K562 (cell line): ENCODE results near the gene CNOT4. TPM values are rescaled to one million over a fixed set of nuclear protein-coding genes. Genes with fewer than 3 reads are reported as not detected.

Experiments
- ATAC-seq: fragments of 200-7000 bp; cut with Tn5 transposase; 3 replicates; pipeline ENCODE4 v1.9.1; 2020; ENCODE audit warnings: moderate library complexity
- BruUV-seq: library from RNA; stranded (reverse); fragments of 400-500 nt; replicated peaks from 2 replicates; lab custom pipeline; 2021; lab: Mats Ljungman, UMichigan
- CTCF ChIA-PET: fragments of 300-600 bp; formaldehyde crosslinking; extraction: SDS; loops from one replicate; lab custom pipeline; 2021; ENCODE audit warnings: low intra/inter-chr PET ratio; lab: Yijun Ruan, JAX
- POLR2A ChIA-PET: fragments of 300-600, 350-650 bp; sonication (Branson Sonifier 250); formaldehyde crosslinking; extraction: SDS; loops from one replicate; lab custom pipeline; 2021; ENCODE audit warnings: antibody characterized with exemption, inconsistent platforms; lab: Yijun Ruan, JAX
- DNase-seq, 4 experiments: peaks; one replicate each; pipeline versions ENCODE4 v3.0.0 to v3.0.0-alpha.2; 2011 to 2018; ENCODE audit warnings: low spot score in 3 of 4, mixed read lengths in 3 of 4; ENCODE audit errors: extremely low read depth in 1 of 4
- FAIRE-seq: peaks from 2 replicates; lab custom pipeline; 2011; peaks lifted over from hg19 to GRCh38; lab: Jason Lieb, UNC
- H2AFZ ChIP-seq: 2 replicates; pipeline ENCODE4 v1.6.0; 2011; ENCODE audit warnings: low read depth, low read length, control low read depth, inconsistent platforms
- H3K27ac ChIP-seq: fragments of 200-600 bp; 3 replicates; pipeline ENCODE4 v1.8.0; 2011; ENCODE audit warnings: low read depth, mild to moderate bottlenecking, control low read depth, inconsistent platforms, low read length, moderate library complexity, mixed read lengths; ENCODE audit errors: extremely low read depth
- H3K27me3 ChIP-seq, 2 experiments: fragments of 300-600 bp in 1 of 2; 2 replicates in 1 of 2; 3 replicates in 1 of 2; pipeline versions ENCODE4 v1.6.0 to v1.8.0; 2011; ENCODE audit warnings: inconsistent platforms in 2 of 2, low read length in 2 of 2, mild to moderate bottlenecking in 1 of 2, mixed read lengths in 1 of 2, moderate library complexity in 1 of 2; ENCODE audit not compliant: control insufficient read depth in 2 of 2, insufficient read depth in 2 of 2
- H3K36me3 ChIP-seq: fragments of 300-600 bp; 3 replicates; pipeline ENCODE4 v1.8.0; 2011; ENCODE audit warnings: mild to moderate bottlenecking, low read length, inconsistent platforms; ENCODE audit not compliant: control insufficient read depth, insufficient read depth
- H3K4me1 ChIP-seq, 2 experiments: fragments of 200-600 bp in 1 of 2; replicated peaks in 1 of 2; 2 replicates in 1 of 2; 3 replicates in 1 of 2; pipeline versions ENCODE4 v1.5.1 to v1.8.0; 2011; ENCODE audit warnings: inconsistent platforms in 2 of 2, low read length in 2 of 2, mild to moderate bottlenecking in 1 of 2, mixed read lengths in 1 of 2, moderate library complexity in 1 of 2; ENCODE audit not compliant: control insufficient read depth in 2 of 2, insufficient read depth in 2 of 2
- H3K4me2 ChIP-seq: 2 replicates; pipeline ENCODE4 v1.6.1; 2011; ENCODE audit warnings: low read length, control low read depth, inconsistent platforms, mixed read lengths; ENCODE audit not compliant: insufficient read depth
- H3K4me3 ChIP-seq: fragments of 200-600 bp; sonication (generic), shearing (Covaris generic); 2 replicates; pipeline ENCODE4 v1.5.1; 2016; ENCODE audit warnings: control low read depth, inconsistent platforms
- H3K79me2 ChIP-seq: fragments of 200-600 bp; 3 replicates; pipeline ENCODE4 v1.8.0; 2011; ENCODE audit warnings: low read length, inconsistent platforms; ENCODE audit not compliant: control insufficient read depth, insufficient read depth
- H3K9ac ChIP-seq, 2 experiments: 2 replicates each; pipeline versions ENCODE4 v1.6.0 to v1.6.1; 2011; ENCODE audit warnings: low read depth in 2 of 2, low read length in 2 of 2, control low read depth in 1 of 2, inconsistent platforms in 1 of 2, mild to moderate bottlenecking in 1 of 2, mixed read lengths in 1 of 2; ENCODE audit not compliant: insufficient read depth in 1 of 2
- H3K9me1 ChIP-seq: one replicate; pipeline ENCODE4 v1.6.0; 2011; ENCODE audit warnings: inconsistent platforms, mild to moderate bottlenecking, low read length, moderate library complexity; ENCODE audit not compliant: control insufficient read depth, insufficient read depth
- H3K9me3 ChIP-seq: replicated peaks from 2 replicates; pipeline ENCODE4 v1.5.1; 2011; ENCODE audit warnings: low read depth, low read length, inconsistent platforms; ENCODE audit not compliant: control insufficient read depth, insufficient read depth
- H4K20me1 ChIP-seq: replicated peaks from 2 replicates; pipeline ENCODE4 v1.6.1; 2011; ENCODE audit warnings: low read length, inconsistent platforms, mixed read lengths; ENCODE audit not compliant: control insufficient read depth, insufficient read depth
- CEBPG ChIP-seq, 3 experiments: fragments of 200-800 bp in 1 of 3; sonication (Bioruptor generic) in 1 of 3; sonication (generic) in 1 of 3; formaldehyde crosslinking in 1 of 3; IDR thresholded peaks in 2 of 3; conservative IDR thresholded peaks in 1 of 3; 2 replicates each; pipeline versions ENCODE4 v1.6.1 to v1.8.0; 2016 to 2022; ENCODE audit warnings: missing compliant biosample characterization in 2 of 3, missing genetic modification characterization in 2 of 3, mild to moderate bottlenecking in 1 of 3, missing genetic modification reagents in 1 of 3
- EHMT2 ChIP-seq: fragments of 450-650 bp; IDR thresholded peaks from 2 replicates; pipeline ENCODE4 v1.6.1; 2018; ENCODE audit warnings: antibody characterized with exemption
- FOSL1 ChIP-seq: fragments of 200-800 bp; sonication (Bioruptor generic); conservative IDR thresholded peaks from 2 replicates; pipeline ENCODE4 v1.6.1; 2016; ENCODE audit warnings: missing genetic modification characterization, missing compliant biosample characterization
- GTF2A2 ChIP-seq: IDR thresholded peaks from 2 replicates; pipeline ENCODE4 v1.6.1; 2016; ENCODE audit warnings: mild to moderate bottlenecking, missing genetic modification characterization, missing compliant biosample characterization
- JUND ChIP-seq, 2 experiments: IDR thresholded peaks; 2 replicates in 1 of 2; 3 replicates in 1 of 2; pipeline ENCODE4 v1.6.1; 2011; ENCODE audit warnings: borderline replicate concordance in 2 of 2, low read depth in 2 of 2, low read length in 2 of 2, improper control_type of control experiment in 1 of 2, missing biosample characterization in 1 of 2, missing genetic modification characterization in 1 of 2, missing genetic modification reagents in 1 of 2
- KDM2B ChIP-seq: fragments of 250-450 bp; sonication (Bioruptor Pico); IDR thresholded peaks from 2 replicates; pipeline ENCODE4 v1.8.0; 2021; ENCODE audit warnings: mild to moderate bottlenecking, moderate library complexity
- MIER1 ChIP-seq: fragments of 450-650 bp; IDR thresholded peaks from 2 replicates; pipeline ENCODE4 v1.6.1; 2016; ENCODE audit warnings: antibody characterized with exemption, mild to moderate bottlenecking, low read depth
- PCBP2 ChIP-seq: fragments of 200-400 bp; formaldehyde crosslinking; IDR thresholded peaks from 2 replicates; pipeline ENCODE4 v1.6.1; 2018; ENCODE audit warnings: low read length, low read depth, mild to moderate bottlenecking, moderate library complexity; ENCODE audit not compliant: poor library complexity, severe bottlenecking
- PURB ChIP-seq: sonication (generic); formaldehyde crosslinking; IDR thresholded peaks from 2 replicates; pipeline ENCODE4 v1.9.0; 2021; ENCODE audit warnings: low read depth, mild to moderate bottlenecking, missing genetic modification reagents
- TFAM ChIP-seq: fragments of 250-450 bp; sonication (Bioruptor Pico); conservative IDR thresholded peaks from 2 replicates; pipeline ENCODE4 v1.5.0; 2021; ENCODE audit warnings: mild to moderate bottlenecking, moderate library complexity
- ZNF143 ChIP-seq: sonication (generic); formaldehyde crosslinking; IDR thresholded peaks from 2 replicates; pipeline ENCODE4 v1.9.0; 2022; ENCODE audit warnings: mild to moderate bottlenecking, missing genetic modification reagents
- in situ Hi-C: fragments of 300-500 bp; cut with MboI; formaldehyde crosslinking; loops from 4 replicates; pipeline ENCODE4 v1.15.0; 2018; ENCODE audit warnings: inconsistent platforms, mixed read lengths
- intact Hi-C: fragments of 100-400 bp; cut with micrococcal nuclease; formaldehyde crosslinking; loops from 2 replicates; pipeline ENCODE4 v1.14.2; 2022
- polyA plus RNA-seq, 8 experiments: library from polyadenylated mRNA; depleted of rRNA in 4 of 8; stranded (reverse) in 5 of 8; unstranded in 3 of 8; fragments of >200 nt; fragmentation: Nextera tagmentation in 2 of 8; fragmentation: Illumina TruSeq in 1 of 8; extraction: Ambion mirVana in 2 of 8; extraction: Trizol in 1 of 8; gene quantifications; 2 replicates each; pipeline versions ENCODE4 v1.2.1 to v1.2.3, GENCODE V29; 2011 to 2014; ENCODE audit warnings: inconsistent platforms in 1 of 8, missing spikeins in 1 of 8
- total RNA-seq, 7 experiments: library from RNA; depleted of rRNA in 6 of 7; stranded (reverse); fragments of >200 nt in 6 of 7; fragmentation: Illumina TruSeq in 2 of 7; extraction: Trizol in 2 of 7; gene quantifications; 2 replicates each; pipeline versions ENCODE4 v1.2.1 to v1.2.3, GENCODE V29; 2011 to 2021; ENCODE audit warnings: low replicate concordance in 1 of 7
- TF ChIP-seq, protein P1 (sequence below): sonication (generic); IDR thresholded peaks from 2 replicates; pipeline ENCODE4 v1.6.1; 2016
- TF ChIP-seq, protein P2 (sequence below), 2 experiments: fragments of 450-650 bp; formaldehyde crosslinking in 1 of 2; IDR thresholded peaks; 2 replicates each; pipeline versions ENCODE4 v1.4.0 to v1.6.1; 2014 to 2020; ENCODE audit warnings: mild to moderate bottlenecking in 2 of 2, borderline replicate concordance in 1 of 2, low read depth in 1 of 2

CNOT4 gene
- total and polyA plus RNA-seq, 9 of the 15 experiments (the other 6 are each of a cell fraction or from before 2014, with no cell fraction given) = 8.6 to 24.1 (median 15.4) TPM

DNA sequence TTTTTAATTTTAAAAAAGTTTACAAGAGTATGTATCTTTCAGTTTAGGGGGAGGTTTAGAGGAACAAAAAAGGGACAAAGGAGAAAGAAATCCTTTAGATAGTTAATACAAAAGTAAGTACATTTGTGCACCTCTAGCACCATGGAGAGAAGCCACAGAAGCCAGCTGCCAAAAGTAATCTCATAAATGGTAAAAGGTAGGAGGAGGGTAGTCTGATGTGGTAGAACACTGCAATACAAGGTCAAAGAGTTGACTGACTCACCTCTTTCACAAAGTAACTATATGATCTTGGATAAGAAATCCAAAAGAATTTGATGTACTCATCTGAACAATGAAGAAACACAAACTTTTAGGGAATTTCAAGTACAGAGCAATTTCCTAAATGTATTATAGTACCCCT lies 68.1 kb downstream of the CNOT4 start:
- H3K27me3 ChIP-seq = no peaks in the 10 kb centered on the region
- H3K36me3 ChIP-seq = peaks cover 7% of the 10 kb centered on the region; the same call in 1 of the 3 replicates
- no TSS peak for BruUV-seq
- ChIA-PET CTCF (no interaction called here), POLR2A (interaction anchor here (0.6 to 1.0 kb wide), 2 partner anchors 18 to 26 kb away, joined by 3 to 4 read pairs; no protein-coding TSS in a partner anchor)
- intact Hi-C loops = no loop called here
- H3K9me3 ChIP-seq = no peaks in the 10 kb centered on the region
- peak in 1 of 4 experiments; percentile 28 for DNase-seq
- peak; percentile 67 for ATAC-seq
- H3K4me1 ChIP-seq = no peaks in the 10 kb centered on the region
- H3K9ac ChIP-seq = no peak overlapping the region
- H3K79me2 ChIP-seq = peaks cover 6% of the 10 kb centered on the region; the same call in 2 of the 3 replicates
- no peak overlapping the region for H3K27ac ChIP-seq
- no peak overlapping the region for H3K4me3 ChIP-seq
- H3K4me2 ChIP-seq = no peak overlapping the region
- in situ Hi-C loops = no loop called here
- no peak overlapping the region for H2AFZ ChIP-seq
- no peaks in the 10 kb centered on the region for H4K20me1 ChIP-seq
- FAIRE-seq = no peak
- H3K9me1 ChIP-seq = no peaks in the 10 kb centered on the region
- TF ChIP-seq, protein P1, sequence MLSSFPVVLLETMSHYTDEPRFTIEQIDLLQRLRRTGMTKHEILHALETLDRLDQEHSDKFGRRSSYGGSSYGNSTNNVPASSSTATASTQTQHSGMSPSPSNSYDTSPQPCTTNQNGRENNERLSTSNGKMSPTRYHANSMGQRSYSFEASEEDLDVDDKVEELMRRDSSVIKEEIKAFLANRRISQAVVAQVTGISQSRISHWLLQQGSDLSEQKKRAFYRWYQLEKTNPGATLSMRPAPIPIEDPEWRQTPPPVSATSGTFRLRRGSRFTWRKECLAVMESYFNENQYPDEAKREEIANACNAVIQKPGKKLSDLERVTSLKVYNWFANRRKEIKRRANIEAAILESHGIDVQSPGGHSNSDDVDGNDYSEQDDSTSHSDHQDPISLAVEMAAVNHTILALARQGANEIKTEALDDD = peak; percentile 44; the same call in 1 of the 2 replicates
- no peak for TF ChIP-seq ZNF143
- no peak for TF ChIP-seq TFAM (CRISPR knock-in tag)
- peak; percentile 56; the same call in 1 of the 2 replicates for TF ChIP-seq FOSL1 (tag)
- no peak for TF ChIP-seq PURB
- no peak for TF ChIP-seq CEBPG (CRISPR knock-in tag; IDR thresholded peaks at IDR 0.05)
- peak in 1 of 2 experiments; percentile 43; a peak in 1 of 4 replicates for TF ChIP-seq CEBPG (tag; conservative IDR thresholded peaks at IDR 0.05 in 1 of 2, IDR thresholded peaks at IDR 0.05 in 1 of 2)
- no peak for TF ChIP-seq KDM2B (CRISPR knock-in tag)
- TF ChIP-seq MIER1 = peak; percentile 76
- peak; percentile 94 for TF ChIP-seq EHMT2
- TF ChIP-seq, protein P2, sequence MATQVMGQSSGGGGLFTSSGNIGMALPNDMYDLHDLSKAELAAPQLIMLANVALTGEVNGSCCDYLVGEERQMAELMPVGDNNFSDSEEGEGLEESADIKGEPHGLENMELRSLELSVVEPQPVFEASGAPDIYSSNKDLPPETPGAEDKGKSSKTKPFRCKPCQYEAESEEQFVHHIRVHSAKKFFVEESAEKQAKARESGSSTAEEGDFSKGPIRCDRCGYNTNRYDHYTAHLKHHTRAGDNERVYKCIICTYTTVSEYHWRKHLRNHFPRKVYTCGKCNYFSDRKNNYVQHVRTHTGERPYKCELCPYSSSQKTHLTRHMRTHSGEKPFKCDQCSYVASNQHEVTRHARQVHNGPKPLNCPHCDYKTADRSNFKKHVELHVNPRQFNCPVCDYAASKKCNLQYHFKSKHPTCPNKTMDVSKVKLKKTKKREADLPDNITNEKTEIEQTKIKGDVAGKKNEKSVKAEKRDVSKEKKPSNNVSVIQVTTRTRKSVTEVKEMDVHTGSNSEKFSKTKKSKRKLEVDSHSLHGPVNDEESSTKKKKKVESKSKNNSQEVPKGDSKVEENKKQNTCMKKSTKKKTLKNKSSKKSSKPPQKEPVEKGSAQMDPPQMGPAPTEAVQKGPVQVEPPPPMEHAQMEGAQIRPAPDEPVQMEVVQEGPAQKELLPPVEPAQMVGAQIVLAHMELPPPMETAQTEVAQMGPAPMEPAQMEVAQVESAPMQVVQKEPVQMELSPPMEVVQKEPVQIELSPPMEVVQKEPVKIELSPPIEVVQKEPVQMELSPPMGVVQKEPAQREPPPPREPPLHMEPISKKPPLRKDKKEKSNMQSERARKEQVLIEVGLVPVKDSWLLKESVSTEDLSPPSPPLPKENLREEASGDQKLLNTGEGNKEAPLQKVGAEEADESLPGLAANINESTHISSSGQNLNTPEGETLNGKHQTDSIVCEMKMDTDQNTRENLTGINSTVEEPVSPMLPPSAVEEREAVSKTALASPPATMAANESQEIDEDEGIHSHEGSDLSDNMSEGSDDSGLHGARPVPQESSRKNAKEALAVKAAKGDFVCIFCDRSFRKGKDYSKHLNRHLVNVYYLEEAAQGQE (IDR thresholded peaks at IDR 0.05; ENCODE audit: borderline replicate concordance) = peak; percentile 96
- TF ChIP-seq, protein P2 (CRISPR knock-in tag; IDR thresholded peaks at IDR 0.05; ENCODE audit: low read depth) = peak; percentile 73; the same call in 1 of the 2 replicates
- TF ChIP-seq JUND (IDR thresholded peaks at IDR 0.05; ENCODE audit: borderline replicate concordance, low read depth, low read length) = peak; percentile 24; the same call in 1 of the 2 replicates
- TF ChIP-seq JUND (tag; IDR thresholded peaks at IDR 0.05; ENCODE audit: borderline replicate concordance, low read depth, low read length) = no peak
- no peak for TF ChIP-seq GTF2A2 (tag)
- TF ChIP-seq PCBP2 = no peak
